H1 (cell line): Measurements from ENCODE around the gene CAPN14. TPM values are rescaled to one million over a fixed set of nuclear protein-coding genes. Genes with fewer than 3 reads are reported as not detected.

Experiments used
- BCL11A ChIP-seq, 2 experiments: IDR thresholded peaks; one replicate each; pipeline ENCODE4 v1.6.1; 2011; ENCODE audit warnings: low read depth in 2 of 2, low read length in 2 of 2, mild to moderate bottlenecking in 2 of 2
- E2F6 ChIP-seq: IDR thresholded peaks from 2 replicates; pipeline ENCODE4 v1.6.1; 2012; ENCODE audit warnings: inconsistent platforms
- FOSL1 ChIP-seq: IDR thresholded peaks from 2 replicates; pipeline ENCODE4 v1.6.1; 2011; ENCODE audit warnings: mild to moderate bottlenecking, low read depth, low read length, moderate library complexity; ENCODE audit not compliant: insufficient read depth
- GTF2F1 ChIP-seq: IDR thresholded peaks from 2 replicates; pipeline ENCODE4 v1.6.1; 2012; ENCODE audit warnings: low read depth, low read length, improper control_type of control experiment, borderline replicate concordance
- HDAC2 ChIP-seq, 2 experiments: fragments of 300-600 bp in 1 of 2; sonication (generic) in 1 of 2; IDR thresholded peaks; 2 replicates each; pipeline ENCODE4 v1.6.1; 2011 to 2012; ENCODE audit warnings: low read depth in 2 of 2, low read length in 2 of 2, mild to moderate bottlenecking in 2 of 2, moderate library complexity in 2 of 2, borderline replicate concordance in 1 of 2, inconsistent platforms in 1 of 2
- RXRA ChIP-seq: IDR thresholded peaks from 2 replicates; pipeline ENCODE4 v1.6.1; 2011; ENCODE audit warnings: low read depth, mild to moderate bottlenecking, low read length, moderate library complexity; ENCODE audit not compliant: insufficient read depth
- SP1 ChIP-seq: IDR thresholded peaks from 2 replicates; pipeline ENCODE4 v1.6.1; 2011; ENCODE audit warnings: low read depth, low read length
- TCF12 ChIP-seq: IDR thresholded peaks from 2 replicates; pipeline ENCODE4 v1.6.1; 2011; ENCODE audit warnings: low read depth, mild to moderate bottlenecking, low read length
- polyA plus RNA-seq, 7 experiments: library from polyadenylated mRNA; depleted of rRNA in 3 of 7; stranded (reverse) in 5 of 7; unstranded in 2 of 7; fragments of >200 nt in 5 of 7; fragments of 200-250 nt in 2 of 7; gene quantifications; 1 replicate in 5 of 7; 2 replicates in 1 of 7; 4 replicates in 1 of 7; pipeline versions ENCODE4 v1.2.1 to v1.2.3, GENCODE V29; 2011 to 2013; ENCODE audit warnings: missing spikeins in 2 of 7, mixed read lengths in 2 of 7
- total RNA-seq: library from RNA; stranded (reverse); fragmentation: NEBNext Ultra II Directional; extraction: Animal tissue kit (Norgen Biotek cat#: 25700); gene quantifications from 2 replicates; pipeline ENCODE4 v1.2.1, GENCODE V29; 2021
- TF ChIP-seq, protein P1 (sequence below): fragments of 300-600 bp; sonication (generic); IDR thresholded peaks from 2 replicates; pipeline ENCODE4 v1.7.1; 2012; ENCODE audit warnings: low read length, moderate library complexity, mild to moderate bottlenecking, inconsistent platforms; ENCODE audit not compliant: insufficient replicate concordance
- TF ChIP-seq, protein P2 (sequence below): IDR thresholded peaks from 2 replicates; pipeline ENCODE4 v1.6.1; 2011; ENCODE audit warnings: low read depth, mild to moderate bottlenecking, low read length; ENCODE audit not compliant: insufficient read depth

The CAPN14 gene
- total and polyA plus RNA-seq, 2 of the 8 experiments (the other 6 are each of a cell fraction or from before 2014, with no cell fraction given) = 0.07 TPM; not detected in 1

DNA sequence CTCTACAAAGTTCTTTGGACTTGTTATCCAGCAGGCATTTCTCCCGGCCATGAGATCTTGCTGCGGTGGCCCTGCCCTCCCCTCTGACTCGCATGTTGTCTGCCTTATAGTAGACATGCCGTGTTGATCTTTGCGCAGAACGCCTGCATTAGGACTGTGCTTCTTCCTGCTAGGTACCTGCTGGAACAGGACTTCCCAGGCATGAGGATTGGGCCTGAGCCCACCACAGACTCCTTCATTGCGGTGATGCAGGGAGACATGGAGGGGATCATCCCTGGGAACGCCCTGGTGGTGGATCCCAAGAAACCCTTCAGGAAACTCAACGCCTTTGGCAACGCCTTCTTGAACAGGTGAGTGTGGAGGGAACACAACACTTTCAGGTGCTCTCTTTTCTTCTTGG is 26.8 kb upstream of the CAPN14 start (continued):
- TF ChIP-seq, protein P1, sequence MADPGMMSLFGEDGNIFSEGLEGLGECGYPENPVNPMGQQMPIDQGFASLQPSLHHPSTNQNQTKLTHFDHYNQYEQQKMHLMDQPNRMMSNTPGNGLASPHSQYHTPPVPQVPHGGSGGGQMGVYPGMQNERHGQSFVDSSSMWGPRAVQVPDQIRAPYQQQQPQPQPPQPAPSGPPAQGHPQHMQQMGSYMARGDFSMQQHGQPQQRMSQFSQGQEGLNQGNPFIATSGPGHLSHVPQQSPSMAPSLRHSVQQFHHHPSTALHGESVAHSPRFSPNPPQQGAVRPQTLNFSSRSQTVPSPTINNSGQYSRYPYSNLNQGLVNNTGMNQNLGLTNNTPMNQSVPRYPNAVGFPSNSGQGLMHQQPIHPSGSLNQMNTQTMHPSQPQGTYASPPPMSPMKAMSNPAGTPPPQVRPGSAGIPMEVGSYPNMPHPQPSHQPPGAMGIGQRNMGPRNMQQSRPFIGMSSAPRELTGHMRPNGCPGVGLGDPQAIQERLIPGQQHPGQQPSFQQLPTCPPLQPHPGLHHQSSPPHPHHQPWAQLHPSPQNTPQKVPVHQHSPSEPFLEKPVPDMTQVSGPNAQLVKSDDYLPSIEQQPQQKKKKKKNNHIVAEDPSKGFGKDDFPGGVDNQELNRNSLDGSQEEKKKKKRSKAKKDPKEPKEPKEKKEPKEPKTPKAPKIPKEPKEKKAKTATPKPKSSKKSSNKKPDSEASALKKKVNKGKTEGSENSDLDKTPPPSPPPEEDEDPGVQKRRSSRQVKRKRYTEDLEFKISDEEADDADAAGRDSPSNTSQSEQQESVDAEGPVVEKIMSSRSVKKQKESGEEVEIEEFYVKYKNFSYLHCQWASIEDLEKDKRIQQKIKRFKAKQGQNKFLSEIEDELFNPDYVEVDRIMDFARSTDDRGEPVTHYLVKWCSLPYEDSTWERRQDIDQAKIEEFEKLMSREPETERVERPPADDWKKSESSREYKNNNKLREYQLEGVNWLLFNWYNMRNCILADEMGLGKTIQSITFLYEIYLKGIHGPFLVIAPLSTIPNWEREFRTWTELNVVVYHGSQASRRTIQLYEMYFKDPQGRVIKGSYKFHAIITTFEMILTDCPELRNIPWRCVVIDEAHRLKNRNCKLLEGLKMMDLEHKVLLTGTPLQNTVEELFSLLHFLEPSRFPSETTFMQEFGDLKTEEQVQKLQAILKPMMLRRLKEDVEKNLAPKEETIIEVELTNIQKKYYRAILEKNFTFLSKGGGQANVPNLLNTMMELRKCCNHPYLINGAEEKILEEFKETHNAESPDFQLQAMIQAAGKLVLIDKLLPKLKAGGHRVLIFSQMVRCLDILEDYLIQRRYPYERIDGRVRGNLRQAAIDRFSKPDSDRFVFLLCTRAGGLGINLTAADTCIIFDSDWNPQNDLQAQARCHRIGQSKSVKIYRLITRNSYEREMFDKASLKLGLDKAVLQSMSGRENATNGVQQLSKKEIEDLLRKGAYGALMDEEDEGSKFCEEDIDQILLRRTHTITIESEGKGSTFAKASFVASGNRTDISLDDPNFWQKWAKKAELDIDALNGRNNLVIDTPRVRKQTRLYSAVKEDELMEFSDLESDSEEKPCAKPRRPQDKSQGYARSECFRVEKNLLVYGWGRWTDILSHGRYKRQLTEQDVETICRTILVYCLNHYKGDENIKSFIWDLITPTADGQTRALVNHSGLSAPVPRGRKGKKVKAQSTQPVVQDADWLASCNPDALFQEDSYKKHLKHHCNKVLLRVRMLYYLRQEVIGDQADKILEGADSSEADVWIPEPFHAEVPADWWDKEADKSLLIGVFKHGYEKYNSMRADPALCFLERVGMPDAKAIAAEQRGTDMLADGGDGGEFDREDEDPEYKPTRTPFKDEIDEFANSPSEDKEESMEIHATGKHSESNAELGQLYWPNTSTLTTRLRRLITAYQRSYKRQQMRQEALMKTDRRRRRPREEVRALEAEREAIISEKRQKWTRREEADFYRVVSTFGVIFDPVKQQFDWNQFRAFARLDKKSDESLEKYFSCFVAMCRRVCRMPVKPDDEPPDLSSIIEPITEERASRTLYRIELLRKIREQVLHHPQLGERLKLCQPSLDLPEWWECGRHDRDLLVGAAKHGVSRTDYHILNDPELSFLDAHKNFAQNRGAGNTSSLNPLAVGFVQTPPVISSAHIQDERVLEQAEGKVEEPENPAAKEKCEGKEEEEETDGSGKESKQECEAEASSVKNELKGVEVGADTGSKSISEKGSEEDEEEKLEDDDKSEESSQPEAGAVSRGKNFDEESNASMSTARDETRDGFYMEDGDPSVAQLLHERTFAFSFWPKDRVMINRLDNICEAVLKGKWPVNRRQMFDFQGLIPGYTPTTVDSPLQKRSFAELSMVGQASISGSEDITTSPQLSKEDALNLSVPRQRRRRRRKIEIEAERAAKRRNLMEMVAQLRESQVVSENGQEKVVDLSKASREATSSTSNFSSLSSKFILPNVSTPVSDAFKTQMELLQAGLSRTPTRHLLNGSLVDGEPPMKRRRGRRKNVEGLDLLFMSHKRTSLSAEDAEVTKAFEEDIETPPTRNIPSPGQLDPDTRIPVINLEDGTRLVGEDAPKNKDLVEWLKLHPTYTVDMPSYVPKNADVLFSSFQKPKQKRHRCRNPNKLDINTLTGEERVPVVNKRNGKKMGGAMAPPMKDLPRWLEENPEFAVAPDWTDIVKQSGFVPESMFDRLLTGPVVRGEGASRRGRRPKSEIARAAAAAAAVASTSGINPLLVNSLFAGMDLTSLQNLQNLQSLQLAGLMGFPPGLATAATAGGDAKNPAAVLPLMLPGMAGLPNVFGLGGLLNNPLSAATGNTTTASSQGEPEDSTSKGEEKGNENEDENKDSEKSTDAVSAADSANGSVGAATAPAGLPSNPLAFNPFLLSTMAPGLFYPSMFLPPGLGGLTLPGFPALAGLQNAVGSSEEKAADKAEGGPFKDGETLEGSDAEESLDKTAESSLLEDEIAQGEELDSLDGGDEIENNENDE = no peak
- TF ChIP-seq TCF12 = no peak
- TF ChIP-seq GTF2F1 = no peak
- TF ChIP-seq HDAC2 (IDR thresholded peaks at IDR 0.05; ENCODE audit: borderline replicate concordance in 1 of 2, low read depth in 2 of 2, low read length in 2 of 2) = no peak
- TF ChIP-seq SP1 = no peak
- no peak for TF ChIP-seq RXRA
- TF ChIP-seq E2F6 = no peak
- no peak for TF ChIP-seq BCL11A (IDR thresholded peaks at IDR 0.05; ENCODE audit: low read depth in 2 of 2, low read length in 2 of 2)
- no peak for TF ChIP-seq FOSL1
- TF ChIP-seq, protein P2, sequence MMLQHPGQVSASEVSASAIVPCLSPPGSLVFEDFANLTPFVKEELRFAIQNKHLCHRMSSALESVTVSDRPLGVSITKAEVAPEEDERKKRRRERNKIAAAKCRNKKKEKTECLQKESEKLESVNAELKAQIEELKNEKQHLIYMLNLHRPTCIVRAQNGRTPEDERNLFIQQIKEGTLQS = no peak
